BJ (cell line): ENCODE data around the gene SHANK2. TPM values are rescaled to one million over a fixed set of nuclear protein-coding genes. Genes with fewer than 3 reads are reported as not detected.

Experiments
- CTCF ChIA-PET: fragments of 350-600 bp; formaldehyde crosslinking; extraction: SDS; loops from one replicate; lab custom pipeline; 2021; ENCODE audit warnings: antibody characterized with exemption, inconsistent platforms; lab: Yijun Ruan, JAX
- POLR2A ChIA-PET: fragments of 300-600 bp; sonication (Branson Sonifier 250); formaldehyde crosslinking; extraction: SDS; loops from one replicate; lab custom pipeline; 2021; ENCODE audit warnings: antibody characterized with exemption; lab: Charles Lee
- DNase-seq: peaks from one replicate; pipeline ENCODE4 v3.0.0-alpha.2; 2011; ENCODE audit warnings: low read depth
- H3K27me3 ChIP-seq: 2 replicates; pipeline ENCODE4 v1.6.0; 2011; ENCODE audit warnings: low read length; ENCODE audit not compliant: control insufficient read depth, insufficient read depth
- H3K36me3 ChIP-seq: 2 replicates; pipeline ENCODE4 v1.5.1; 2011; ENCODE audit warnings: low read length; ENCODE audit not compliant: control insufficient read depth, insufficient read depth
- H3K4me3 ChIP-seq: 2 replicates; pipeline ENCODE4 v1.5.1; 2011; ENCODE audit warnings: low read depth, mild to moderate bottlenecking, control low read depth, low read length
- polyA plus RNA-seq: library from polyadenylated mRNA; depleted of rRNA; stranded (reverse); fragments of >200 nt; gene quantifications from 2 replicates; pipeline ENCODE4 v1.2.3, GENCODE V29; 2011
- TF ChIP-seq, protein P1 (sequence below): IDR thresholded peaks from 2 replicates; pipeline ENCODE4 v1.5.1; 2011; ENCODE audit warnings: low read depth, mild to moderate bottlenecking, control low read depth, inconsistent platforms, low read length, moderate library complexity; ENCODE audit not compliant: insufficient read depth

The SHANK2 gene
- polyA plus RNA-seq, 1 experiment, result 0.37 TPM

DNA sequence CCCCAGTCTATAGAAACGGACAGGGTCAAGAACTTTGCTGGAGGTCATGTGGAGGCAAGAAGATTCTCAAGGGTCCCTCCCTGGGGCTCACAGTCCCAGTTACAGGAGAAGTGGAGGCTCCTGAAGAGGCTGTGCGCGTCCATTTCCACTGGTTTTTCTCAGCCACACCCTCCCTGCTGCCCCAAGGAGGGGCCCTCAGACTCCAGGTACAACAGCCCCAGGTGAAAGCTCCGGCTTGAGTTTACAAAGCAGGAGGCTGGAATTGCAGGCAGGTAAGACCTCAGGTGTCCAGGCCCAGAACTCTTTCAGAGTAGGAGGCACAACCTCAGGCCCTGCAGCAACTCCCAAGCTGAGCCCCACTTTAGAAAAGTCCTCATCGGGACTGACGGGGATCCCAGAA is 3.1 kb downstream of the SHANK2 start:
- Histone ChIP-seq H3K36me3 (no peaks in the 10 kb centered on the region), H3K27me3 (peaks cover 32% of the 10 kb centered on the region), H3K4me3 (no peak overlapping the region)
- CTCF ChIA-PET, result interaction anchor here (5.5 kb wide), 1 partner anchor 10 kb away, joined by 26 read pairs; no protein-coding TSS in a partner anchor
- TF ChIP-seq, protein P1, sequence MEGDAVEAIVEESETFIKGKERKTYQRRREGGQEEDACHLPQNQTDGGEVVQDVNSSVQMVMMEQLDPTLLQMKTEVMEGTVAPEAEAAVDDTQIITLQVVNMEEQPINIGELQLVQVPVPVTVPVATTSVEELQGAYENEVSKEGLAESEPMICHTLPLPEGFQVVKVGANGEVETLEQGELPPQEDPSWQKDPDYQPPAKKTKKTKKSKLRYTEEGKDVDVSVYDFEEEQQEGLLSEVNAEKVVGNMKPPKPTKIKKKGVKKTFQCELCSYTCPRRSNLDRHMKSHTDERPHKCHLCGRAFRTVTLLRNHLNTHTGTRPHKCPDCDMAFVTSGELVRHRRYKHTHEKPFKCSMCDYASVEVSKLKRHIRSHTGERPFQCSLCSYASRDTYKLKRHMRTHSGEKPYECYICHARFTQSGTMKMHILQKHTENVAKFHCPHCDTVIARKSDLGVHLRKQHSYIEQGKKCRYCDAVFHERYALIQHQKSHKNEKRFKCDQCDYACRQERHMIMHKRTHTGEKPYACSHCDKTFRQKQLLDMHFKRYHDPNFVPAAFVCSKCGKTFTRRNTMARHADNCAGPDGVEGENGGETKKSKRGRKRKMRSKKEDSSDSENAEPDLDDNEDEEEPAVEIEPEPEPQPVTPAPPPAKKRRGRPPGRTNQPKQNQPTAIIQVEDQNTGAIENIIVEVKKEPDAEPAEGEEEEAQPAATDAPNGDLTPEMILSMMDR, result no peak
- POLR2A ChIA-PET, result no interaction called here
- no peak for DNase-seq

DNA sequence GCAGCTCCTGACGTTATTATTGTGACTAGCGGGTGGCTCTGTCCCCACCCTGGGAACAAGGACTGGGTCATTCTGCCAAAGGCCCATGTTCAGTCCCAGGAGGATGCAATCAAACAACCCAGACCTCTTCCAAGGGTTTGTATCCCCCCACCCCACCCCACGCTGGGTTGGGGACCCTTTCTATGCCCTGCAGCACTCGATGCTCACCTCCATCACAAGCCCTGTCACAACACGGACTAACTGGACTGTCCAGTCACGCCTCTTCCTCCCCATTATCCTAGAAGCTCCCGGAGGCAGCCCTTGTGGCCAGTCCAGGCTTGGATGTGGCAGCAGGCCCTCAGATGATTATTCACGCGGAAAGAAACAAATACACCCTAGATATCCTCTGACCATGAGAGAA is 3.7 kb downstream of the SHANK2 start:
- H3K27me3 ChIP-seq, result peaks cover 32% of the 10 kb centered on the region
- POLR2A ChIA-PET, result no interaction called here
- H3K36me3 ChIP-seq, result no peaks in the 10 kb centered on the region
- no peak overlapping the region for H3K4me3 ChIP-seq
- TF ChIP-seq, protein P1, result no peak
- DNase-seq, result no peak
- CTCF ChIA-PET, result interaction anchor here (0.7 kb wide), 1 partner anchor 9 kb away, joined by 3 read pairs; no protein-coding TSS in a partner anchor

DNA sequence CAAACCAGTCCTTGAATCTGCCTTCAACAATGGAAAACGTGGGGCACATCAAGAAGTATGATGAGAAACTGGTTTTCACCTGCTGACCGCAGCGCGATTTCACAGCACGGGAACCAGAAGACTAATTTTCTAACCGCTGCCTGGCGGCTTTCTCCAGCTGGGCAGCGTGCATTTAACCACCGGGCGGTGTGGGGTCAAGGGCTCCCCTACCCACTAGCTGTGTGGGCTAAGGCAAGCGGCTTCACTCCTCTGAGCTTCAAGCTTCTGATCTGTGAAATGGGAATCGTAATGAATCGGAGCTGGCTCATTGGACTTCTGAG is 4.2 kb downstream of the SHANK2 start:
- ChIA-PET POLR2A (no interaction called here), CTCF (interaction anchor here (0.7 kb wide), 1 partner anchor 8 kb away, joined by 3 read pairs; no protein-coding TSS in a partner anchor)
- DNase-seq, result no peak
- TF ChIP-seq, protein P1, result no peak
- H3K4me3 ChIP-seq, result no peak overlapping the region
- no peaks in the 10 kb centered on the region for H3K36me3 ChIP-seq
- H3K27me3 ChIP-seq, result peaks cover 32% of the 10 kb centered on the region

DNA sequence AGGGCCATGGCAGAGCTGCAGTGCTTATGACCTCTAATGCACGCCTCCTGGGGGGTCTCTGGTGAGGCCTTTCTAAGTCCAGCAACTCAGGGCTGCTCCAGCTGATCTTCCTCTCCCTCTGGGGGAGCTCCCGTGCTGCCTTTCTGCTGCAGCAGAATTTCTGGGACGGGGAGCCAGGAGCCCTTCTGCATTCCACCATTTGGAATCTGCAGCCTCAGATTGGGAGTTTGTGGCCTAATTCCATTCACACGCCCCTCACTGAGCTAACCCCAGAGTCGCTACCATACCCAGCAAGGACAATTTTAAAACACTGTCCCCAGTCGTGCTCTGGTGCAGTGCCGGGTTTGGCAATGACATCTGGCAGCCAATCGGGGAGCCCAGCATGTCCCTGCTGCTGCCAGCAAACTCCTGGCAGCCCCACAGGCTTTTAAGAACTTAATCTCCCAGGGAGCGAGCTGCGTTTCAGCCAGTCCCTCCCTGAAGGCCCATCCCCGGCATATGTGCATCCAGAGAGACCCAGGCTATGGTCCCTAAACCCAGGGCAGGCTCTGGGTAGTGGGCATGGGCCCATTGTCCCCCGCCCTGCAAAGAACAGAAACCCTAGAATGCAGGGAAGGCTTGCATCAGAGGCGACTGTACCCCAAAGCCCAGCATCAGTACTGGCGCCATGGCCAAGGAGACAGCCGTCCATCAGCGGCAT is 4.7 kb downstream of the SHANK2 start:
- no peaks in the 10 kb centered on the region for H3K36me3 ChIP-seq
- H3K4me3 ChIP-seq, result no peak overlapping the region
- DNase-seq, result no peak
- POLR2A ChIA-PET, result interaction anchor here (0.6 kb wide), 1 partner anchor 64 kb away, joined by 5 read pairs; no protein-coding TSS in a partner anchor
- peaks cover 28% of the 10 kb centered on the region for H3K27me3 ChIP-seq
- TF ChIP-seq, protein P1, result no peak
- CTCF ChIA-PET, result no interaction called here

DNA sequence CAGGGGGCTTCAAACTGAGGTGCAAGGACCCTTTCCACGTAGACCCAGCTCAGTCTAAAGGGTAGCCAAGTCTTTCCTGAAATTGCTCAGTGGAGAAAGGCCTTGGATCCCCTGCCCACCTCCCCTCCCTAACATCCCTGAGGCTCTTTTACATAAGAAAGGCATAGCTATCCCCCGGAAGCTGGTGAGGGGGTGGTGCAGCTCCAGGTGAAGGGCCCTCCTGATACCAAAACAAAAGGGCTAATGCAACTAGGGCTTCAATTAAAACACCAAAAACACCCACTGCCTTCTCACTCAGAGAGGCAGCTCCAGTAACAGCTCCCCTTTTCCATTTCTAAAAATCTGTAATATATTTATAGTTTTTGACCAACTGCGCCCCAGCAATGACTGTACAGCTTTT is 5.8 kb downstream of the SHANK2 start:
- Histone ChIP-seq H3K4me3 (no peak overlapping the region), H3K36me3 (no peaks in the 10 kb centered on the region), H3K27me3 (peaks cover 24% of the 10 kb centered on the region)
- TF ChIP-seq, protein P1, result no peak
- ChIA-PET CTCF (no interaction called here), POLR2A (no interaction called here)
- DNase-seq, result no peak
